AG08396 (cell line): ENCODE measurements around the gene VAMP4.
"Not testable (repeated sequence)": the region's sequence is repeated elsewhere in the genome, so short reads cannot be mapped to it uniquely, and the experiment has no call there.

Source experiments
- DNase-seq: peaks from one replicate; pipeline ENCODE4 v3.0.0; 2012; ENCODE audit warnings: low spot score, mixed read lengths

VAMP4 gene

GRCh38 chr1:171751221-171751620 lies 9.4 kb upstream of the VAMP4 start:
- no peak for DNase-seq

- DNase-seq, result no peak
These were observed 6.8 kb upstream of the VAMP4 start for GRCh38 chr1:171748651-171749050.

GRCh38 chr1:171744986-171745385 lies 3.1 kb upstream of the VAMP4 start:
- no peak for DNase-seq

GRCh38 chr1:171743081-171743870 lies 1.4 kb upstream of the VAMP4 start:
- DNase-seq, result peak; percentile 52

- DNase-seq, result no peak
These were observed 685 bp upstream of the VAMP4 start for GRCh38 chr1:171742577-171742922.

GRCh38 chr1:171740987-171741871 lies 636 bp downstream of the VAMP4 start:
- peak; percentile 30 for DNase-seq

GRCh38 chr1:171740356-171740863 lies 1.5 kb downstream of the VAMP4 start:
- DNase-seq, result no peak

GRCh38 chr1:171739656-171740055 lies 2.2 kb downstream of the VAMP4 start:
- no peak for DNase-seq

- no peak for DNase-seq
These were observed 3.0 kb downstream of the VAMP4 start for GRCh38 chr1:171738911-171739310.

- no peak for DNase-seq
These were observed 5.7 kb downstream of the VAMP4 start for GRCh38 chr1:171736196-171736595.

- DNase-seq, result no peak
These were observed 11.8 kb downstream of the VAMP4 start for GRCh38 chr1:171730052-171730451.

GRCh38 chr1:171727778-171728177 lies 14.1 kb downstream of the VAMP4 start:
- DNase-seq, result no peak

- not testable (repeated sequence) for DNase-seq
These were observed 18.7 kb downstream of the VAMP4 start for GRCh38 chr1:171723180-171723579.

- no peak for DNase-seq
These were observed 23.0 kb downstream of the VAMP4 start for GRCh38 chr1:171718848-171719247.

- DNase-seq, result no peak
These were observed 23.6 kb downstream of the VAMP4 start for GRCh38 chr1:171718216-171718615.

- DNase-seq, result no peak
These were observed 24.7 kb downstream of the VAMP4 start for GRCh38 chr1:171717062-171717718.

- no peak for DNase-seq
These were observed 25.2 kb downstream of the VAMP4 start for GRCh38 chr1:171716616-171717015.

- DNase-seq, result no peak
These were observed 26.0 kb downstream of the VAMP4 start for GRCh38 chr1:171715813-171716251.

- DNase-seq, result no peak
These were observed 29.5 kb downstream of the VAMP4 start for GRCh38 chr1:171712341-171712740.

- no peak for DNase-seq
These were observed 30.2 kb downstream of the VAMP4 start for GRCh38 chr1:171711643-171712042.

- DNase-seq, result no peak
These were observed 34.3 kb downstream of the VAMP4 start for GRCh38 chr1:171707583-171707982.

GRCh38 chr1:171702598-171702997 lies 39.3 kb downstream of the VAMP4 start:
- no peak for DNase-seq
